Tibial nerve (tissue), 4 donors: ENCODE measurements around the gene FAM209A.

Experiments
- CTCF ChIP-seq, 5 experiments: fragments of 200-600 bp in 3 of 5; fragments of 450-650 bp in 2 of 5; sonication (generic) in 3 of 5; IDR thresholded peaks; one replicate each; pipeline ENCODE4 v1.5.1; 2016 to 2019; ENCODE audit warnings: antibody characterized with exemption in 5 of 5, mild to moderate bottlenecking in 3 of 5, moderate library complexity in 2 of 5
- EP300 ChIP-seq, 2 donors: sonication (generic); formaldehyde crosslinking; IDR thresholded peaks; one replicate each; pipeline ENCODE4 v1.6.1; 2017; ENCODE audit warnings: antibody characterized with exemption in 2 of 2, mild to moderate bottlenecking in 1 of 2
- POLR2A ChIP-seq, 2 donors: fragments of 450-650 bp; IDR thresholded peaks; one replicate each; pipeline ENCODE4 v1.6.1; 2017; ENCODE audit warnings: antibody characterized with exemption in 2 of 2, mild to moderate bottlenecking in 2 of 2, moderate library complexity in 2 of 2

GRCh38 chr20:56488566-56488965, 36.0 kb upstream of the FAM209A start:
- TF ChIP-seq CTCF (IDR thresholded peaks at IDR 0.05): no peak
- TF ChIP-seq EP300 (IDR thresholded peaks at IDR 0.05): no peak
- TF ChIP-seq POLR2A (IDR thresholded peaks at IDR 0.05): no peak
